Cardiac muscle cell (in vitro differentiated cells and primary cell): ENCODE data around the gene FGFBP3. TPM values are rescaled to one million over a fixed set of nuclear protein-coding genes. Genes with fewer than 3 reads are reported as not detected.

ENCODE experiments used
- DNase-seq, 2 donors: peaks; one replicate each; pipeline versions ENCODE4 v3.0.0 to v3.0.0-alpha.2; 2010 to 2017; ENCODE audit warnings: low read depth in 1 of 2, low spot score in 1 of 2
- H3K27ac ChIP-seq: fragments of 200-600 bp; sonication (generic); 2 replicates; pipeline ENCODE4 v1.5.1; 2016
- H3K27me3 ChIP-seq: fragments of 200-600 bp; sonication (generic); 2 replicates; pipeline ENCODE4 v1.6.0; 2016; ENCODE audit warnings: control low read depth
- H3K36me3 ChIP-seq: fragments of 200-600 bp; sonication (generic); 2 replicates; pipeline ENCODE4 v1.5.1; 2016; ENCODE audit warnings: control low read depth
- H3K4me1 ChIP-seq: fragments of 200-600 bp; sonication (generic); 2 replicates; pipeline ENCODE4 v1.8.1; 2017; ENCODE audit warnings: low read depth, mild to moderate bottlenecking, mixed run types
- H3K4me3 ChIP-seq: fragments of 200-600 bp; sonication (generic); 2 replicates; pipeline ENCODE4 v1.5.1; 2016; ENCODE audit warnings: mild to moderate bottlenecking
- H3K9me3 ChIP-seq: fragments of 200-600 bp; sonication (generic); 2 replicates; pipeline ENCODE4 v1.5.1; 2017; ENCODE audit warnings: low read depth, mild to moderate bottlenecking, control low read depth
- polyA plus RNA-seq: library from polyadenylated mRNA; unstranded; fragments of >200 nt; fragmentation: Nextera tagmentation; extraction: Ambion mirVana; gene quantifications from 2 replicates; pipeline ENCODE4 v1.2.1, GENCODE V29; 2016
- total RNA-seq: library from RNA; depleted of rRNA; stranded (reverse); fragments of >200 nt; gene quantifications from 2 replicates; pipeline ENCODE4 v1.2.3, GENCODE V29; 2016
- TF ChIP-seq, protein P1 (sequence below): IDR thresholded peaks from 2 replicates; pipeline ENCODE4 v1.5.1; 2012; ENCODE audit warnings: low read depth, mild to moderate bottlenecking, low read length

FGFBP3 gene
- total and polyA plus RNA-seq, 2 experiments from 2014 or later = 7.2 to 26.4 TPM

DNA sequence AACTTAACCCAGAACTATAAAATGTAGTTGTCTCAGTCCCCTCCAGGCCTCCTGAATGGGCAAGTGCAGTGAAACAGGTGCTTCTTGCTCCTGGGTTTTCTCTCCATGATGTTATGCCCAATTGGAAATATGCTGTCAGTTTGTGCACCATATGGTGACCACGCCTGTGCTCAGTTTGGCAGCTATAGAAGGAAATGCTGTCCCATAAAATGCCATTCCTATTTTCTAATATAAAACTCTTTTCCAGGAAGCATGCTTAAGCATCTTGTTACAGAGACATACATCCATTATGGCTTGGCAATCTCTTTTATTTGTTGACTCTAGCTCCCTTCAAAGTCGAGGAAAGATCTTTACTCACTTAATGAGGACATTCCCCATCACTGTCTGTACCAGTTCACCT is 45.2 kb downstream of the FGFBP3 start:
- Histone ChIP-seq H3K9me3 (no peaks in the 10 kb centered on the region), H3K4me1 (no peaks in the 10 kb centered on the region), H3K36me3 (peaks cover 59% of the 10 kb centered on the region), H3K27ac (no peak overlapping the region), H3K27me3 (no peaks in the 10 kb centered on the region), H3K4me3 (no peak overlapping the region)
- no peak for DNase-seq
- TF ChIP-seq, protein P1, sequence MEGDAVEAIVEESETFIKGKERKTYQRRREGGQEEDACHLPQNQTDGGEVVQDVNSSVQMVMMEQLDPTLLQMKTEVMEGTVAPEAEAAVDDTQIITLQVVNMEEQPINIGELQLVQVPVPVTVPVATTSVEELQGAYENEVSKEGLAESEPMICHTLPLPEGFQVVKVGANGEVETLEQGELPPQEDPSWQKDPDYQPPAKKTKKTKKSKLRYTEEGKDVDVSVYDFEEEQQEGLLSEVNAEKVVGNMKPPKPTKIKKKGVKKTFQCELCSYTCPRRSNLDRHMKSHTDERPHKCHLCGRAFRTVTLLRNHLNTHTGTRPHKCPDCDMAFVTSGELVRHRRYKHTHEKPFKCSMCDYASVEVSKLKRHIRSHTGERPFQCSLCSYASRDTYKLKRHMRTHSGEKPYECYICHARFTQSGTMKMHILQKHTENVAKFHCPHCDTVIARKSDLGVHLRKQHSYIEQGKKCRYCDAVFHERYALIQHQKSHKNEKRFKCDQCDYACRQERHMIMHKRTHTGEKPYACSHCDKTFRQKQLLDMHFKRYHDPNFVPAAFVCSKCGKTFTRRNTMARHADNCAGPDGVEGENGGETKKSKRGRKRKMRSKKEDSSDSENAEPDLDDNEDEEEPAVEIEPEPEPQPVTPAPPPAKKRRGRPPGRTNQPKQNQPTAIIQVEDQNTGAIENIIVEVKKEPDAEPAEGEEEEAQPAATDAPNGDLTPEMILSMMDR = no peak

DNA sequence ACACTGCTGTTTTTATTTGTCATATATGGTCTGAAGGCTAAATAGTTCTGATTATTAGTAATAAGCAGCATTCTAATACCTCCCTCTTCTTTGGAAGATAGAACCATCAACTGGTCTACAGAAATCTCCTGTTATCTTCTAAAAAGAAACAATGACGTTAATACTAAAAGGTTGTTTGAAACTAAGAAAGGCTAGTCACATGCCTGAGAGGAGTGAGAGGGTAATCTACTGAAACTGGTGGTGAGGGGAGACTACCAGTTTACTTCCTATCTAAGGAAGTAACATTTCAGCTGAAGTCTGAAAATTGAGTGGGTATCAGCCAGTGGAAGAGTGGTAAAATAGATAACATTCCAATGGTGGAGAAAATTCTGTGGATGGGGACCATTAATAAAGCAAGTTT is 48.4 kb downstream of the FGFBP3 start:
- H3K4me3 ChIP-seq = no peak overlapping the region
- DNase-seq = no peak
- TF ChIP-seq, protein P1 = no peak
- H3K27ac ChIP-seq = peak overlapping the region; percentile 4
- no peaks in the 10 kb centered on the region for H3K9me3 ChIP-seq
- no peaks in the 10 kb centered on the region for H3K4me1 ChIP-seq
- H3K36me3 ChIP-seq = peaks cover 88% of the 10 kb centered on the region
- no peaks in the 10 kb centered on the region for H3K27me3 ChIP-seq

DNA sequence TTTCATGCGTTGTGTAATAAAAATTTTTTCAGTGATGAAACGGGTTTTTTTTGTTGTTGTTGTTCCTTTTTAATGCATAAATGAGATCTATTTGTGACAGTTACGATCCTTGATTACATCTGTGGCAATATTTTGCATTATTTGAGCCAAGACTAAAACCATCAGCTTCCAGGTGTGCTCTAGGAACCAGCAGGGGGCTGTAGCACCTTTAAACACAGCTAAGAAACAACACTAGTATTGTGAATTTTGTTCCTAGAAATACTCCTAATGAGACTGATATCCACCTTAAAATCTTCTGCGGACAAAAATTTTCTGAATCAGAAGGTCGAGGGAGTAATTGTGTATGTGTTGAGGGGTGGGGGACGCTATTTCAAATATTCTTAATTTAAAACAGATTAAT is 52.6 kb downstream of the FGFBP3 start:
- H3K4me3 ChIP-seq = no peak overlapping the region
- H3K9me3 ChIP-seq = no peaks in the 10 kb centered on the region
- DNase-seq = peak; percentile 29 to 55
- no peaks in the 10 kb centered on the region for H3K4me1 ChIP-seq
- TF ChIP-seq, protein P1 = peak; percentile 40
- no peaks in the 10 kb centered on the region for H3K27me3 ChIP-seq
- H3K36me3 ChIP-seq = peaks cover 89% of the 10 kb centered on the region
- H3K27ac ChIP-seq = no peak overlapping the region

Other genes with a start within 250 kb of the FGFBP3 start
- 33.0 and 52.9 TPM in 2 replicates for gene TNKS2, start 111.1 kb downstream of the FGFBP3 start, total RNA-seq
- gene TNKS2, start 111.1 kb downstream of the FGFBP3 start, polyA plus RNA-seq = 22.8 and 37.1 TPM in 2 replicates
- 61.3 and 121 TPM in 2 replicates for gene BTAF1, start 14.3 kb upstream of the FGFBP3 start, total RNA-seq
- 35.1 and 73.5 TPM in 2 replicates for gene BTAF1, start 14.3 kb upstream of the FGFBP3 start, polyA plus RNA-seq